ENCODE results near the gene TMC3. TPM values are rescaled to one million over a fixed set of nuclear protein-coding genes. Genes with fewer than 3 reads are reported as not detected.

Gene TMC3
- total RNA-seq, 4 donors from 2014 or later = 0.16 to 0.81 (median 0.36) TPM

DNA sequence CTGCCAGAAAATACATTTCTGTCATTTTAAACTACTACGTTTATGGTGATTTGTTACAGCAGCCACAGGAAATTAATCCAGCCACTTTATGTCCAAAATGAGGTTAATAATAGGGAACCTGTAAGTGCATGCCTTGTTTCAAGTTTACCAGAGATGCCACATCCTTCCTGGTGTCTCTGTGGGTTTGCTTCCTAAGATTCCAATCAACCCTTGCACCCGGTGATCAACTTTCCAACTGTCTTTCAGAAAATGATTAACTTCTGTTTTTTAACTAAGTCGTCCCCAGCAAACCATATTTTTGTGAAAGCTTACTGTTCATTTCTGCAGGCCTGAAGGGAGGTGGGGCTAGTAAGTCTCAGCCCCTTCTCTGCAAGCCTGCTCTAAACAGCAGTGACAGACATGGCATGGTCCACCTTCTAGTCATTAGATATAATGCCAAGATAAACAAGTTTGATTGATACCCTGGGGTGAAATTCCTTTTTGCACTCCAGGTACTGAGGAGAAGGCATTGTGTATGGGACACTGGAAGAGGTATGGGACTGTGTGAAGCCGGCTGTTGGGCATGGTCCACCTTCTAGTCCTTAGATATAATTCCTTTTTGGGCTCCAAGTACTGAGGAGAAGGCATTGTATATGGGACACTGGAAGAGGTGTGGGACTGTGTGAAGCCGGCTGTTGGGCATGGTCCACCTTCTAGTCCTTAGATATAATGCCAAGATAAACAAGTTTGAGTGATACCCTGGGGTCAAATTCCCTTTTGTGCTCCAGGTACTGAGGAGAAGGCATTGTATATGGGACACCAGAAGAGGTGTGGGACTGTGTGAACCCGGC lies 11.1 kb upstream of the TMC3 start:
- H3K27ac ChIP-seq = no peak overlapping the region
- H3K27me3 ChIP-seq = peaks cover 6% of the 10 kb centered on the region
- no peaks in the 10 kb centered on the region for H3K9me3 ChIP-seq
- WGBS, 2 donors (ENCODE audit: low coverage in 1 of 2) = 65 to 87% methylated on average over 5 to 6 of the region's 6 CpGs
- H3K36me3 ChIP-seq = no peaks in the 10 kb centered on the region
- TF ChIP-seq POLR2A (IDR thresholded peaks at IDR 0.05) (no peak), EP300 (IDR thresholded peaks at IDR 0.05) (no peak), POLR2AphosphoS5 (IDR thresholded peaks at IDR 0.05) (no peak), CTCF (IDR thresholded peaks at IDR 0.05) (no peak)
- H3K4me1 ChIP-seq = no peaks in the 10 kb centered on the region
- no peak overlapping the region for H3K4me3 ChIP-seq
- ATAC-seq = no peak

DNA sequence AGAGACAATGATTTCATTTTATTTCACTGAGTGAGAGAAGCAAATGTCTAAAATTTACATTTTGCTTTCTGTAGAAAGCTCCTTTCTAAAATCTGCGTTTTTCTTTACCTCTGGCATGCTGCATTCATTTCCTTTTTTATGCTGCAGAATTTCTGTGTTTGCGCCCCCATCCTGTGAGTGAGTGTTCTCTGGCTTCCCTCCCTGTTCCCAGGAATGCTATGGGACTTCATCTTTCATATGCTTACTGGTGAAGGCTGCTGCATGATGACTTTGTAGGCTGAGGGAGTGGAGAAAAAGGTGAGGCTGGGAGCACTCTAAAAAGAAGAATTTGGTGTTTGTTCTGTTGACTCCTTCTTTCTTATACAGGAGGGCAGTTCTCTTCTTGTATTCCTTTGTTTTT lies 7.7 kb upstream of the TMC3 start:
- H3K4me1 ChIP-seq = no peaks in the 10 kb centered on the region
- no peak overlapping the region for H3K4me3 ChIP-seq
- TF ChIP-seq CTCF (IDR thresholded peaks at IDR 0.05) (no peak), EP300 (IDR thresholded peaks at IDR 0.05) (no peak), POLR2A (IDR thresholded peaks at IDR 0.05) (no peak), POLR2AphosphoS5 (IDR thresholded peaks at IDR 0.05) (no peak)
- no peaks in the 10 kb centered on the region for H3K9me3 ChIP-seq
- no peaks in the 10 kb centered on the region for H3K36me3 ChIP-seq
- 44 to 62% methylated on average over 1 to 2 of the region's 2 CpGs for WGBS, 2 donors (ENCODE audit: low coverage in 1 of 2)
- no peak overlapping the region for H3K27ac ChIP-seq
- ATAC-seq = no peak
- H3K27me3 ChIP-seq = peaks cover 6% of the 10 kb centered on the region

- H3K9me3 ChIP-seq = no peaks in the 10 kb centered on the region
- H3K27me3 ChIP-seq = no peaks in the 10 kb centered on the region
- no peaks in the 10 kb centered on the region for H3K4me1 ChIP-seq
- WGBS, 2 donors (ENCODE audit: low coverage in 1 of 2) = 100% methylated on average over 1 of the region's 2 CpGs; no CpG with 5 or more reads in 1 of the 2 donors
- TF ChIP-seq CTCF (IDR thresholded peaks at IDR 0.05) (no peak), EP300 (IDR thresholded peaks at IDR 0.05) (no peak), POLR2AphosphoS5 (IDR thresholded peaks at IDR 0.05) (no peak), POLR2A (IDR thresholded peaks at IDR 0.05) (no peak)
- H3K27ac ChIP-seq = no peak overlapping the region
- H3K4me3 ChIP-seq = no peak overlapping the region
- ATAC-seq = no peak
- H3K36me3 ChIP-seq = no peaks in the 10 kb centered on the region
These were observed 6.7 kb upstream of the TMC3 start for GRCh38 chr15:81380668-81381067.

GRCh38 chr15:81380203-81380602 lies 6.2 kb upstream of the TMC3 start:
- no peak overlapping the region for H3K27ac ChIP-seq
- no peaks in the 10 kb centered on the region for H3K27me3 ChIP-seq
- H3K36me3 ChIP-seq = no peaks in the 10 kb centered on the region
- H3K9me3 ChIP-seq = no peaks in the 10 kb centered on the region
- no CpG with 5 or more reads among the region's 3 CpGs for WGBS, 2 donors (ENCODE audit: low coverage in 1 of 2)
- ATAC-seq = no peak
- TF ChIP-seq POLR2AphosphoS5 (IDR thresholded peaks at IDR 0.05) = no peak
- TF ChIP-seq POLR2A (IDR thresholded peaks at IDR 0.05) = no peak
- no peak for TF ChIP-seq EP300 (IDR thresholded peaks at IDR 0.05)
- TF ChIP-seq CTCF (IDR thresholded peaks at IDR 0.05) = no peak
- H3K4me3 ChIP-seq = no peak overlapping the region
- no peaks in the 10 kb centered on the region for H3K4me1 ChIP-seq

- WGBS, 2 donors (ENCODE audit: low coverage in 1 of 2) = 52 to 61% methylated on average over 9 of the region's 9 CpGs
- no peaks in the 10 kb centered on the region for H3K9me3 ChIP-seq
- no peak for TF ChIP-seq POLR2AphosphoS5 (IDR thresholded peaks at IDR 0.05)
- TF ChIP-seq EP300 (IDR thresholded peaks at IDR 0.05) = no peak
- TF ChIP-seq POLR2A (IDR thresholded peaks at IDR 0.05) = no peak
- no peak for TF ChIP-seq CTCF (IDR thresholded peaks at IDR 0.05)
- H3K27me3 ChIP-seq = no peaks in the 10 kb centered on the region
- ATAC-seq = peak; percentile 43
- H3K4me3 ChIP-seq = no peak overlapping the region
- no peaks in the 10 kb centered on the region for H3K36me3 ChIP-seq
- H3K27ac ChIP-seq = no peak overlapping the region
- H3K4me1 ChIP-seq = no peaks in the 10 kb centered on the region
These were observed 5.3 kb upstream of the TMC3 start for GRCh38 chr15:81379269-81379668.
